ENCODE measurements around the gene PERM1. TPM values are rescaled to one million over a fixed set of nuclear protein-coding genes. Genes with fewer than 3 reads are reported as not detected.

PERM1 gene
- total and polyA plus RNA-seq, 8 donors: 0.27 to 0.45 (median 0.36) TPM; not detected in 4

DNA sequence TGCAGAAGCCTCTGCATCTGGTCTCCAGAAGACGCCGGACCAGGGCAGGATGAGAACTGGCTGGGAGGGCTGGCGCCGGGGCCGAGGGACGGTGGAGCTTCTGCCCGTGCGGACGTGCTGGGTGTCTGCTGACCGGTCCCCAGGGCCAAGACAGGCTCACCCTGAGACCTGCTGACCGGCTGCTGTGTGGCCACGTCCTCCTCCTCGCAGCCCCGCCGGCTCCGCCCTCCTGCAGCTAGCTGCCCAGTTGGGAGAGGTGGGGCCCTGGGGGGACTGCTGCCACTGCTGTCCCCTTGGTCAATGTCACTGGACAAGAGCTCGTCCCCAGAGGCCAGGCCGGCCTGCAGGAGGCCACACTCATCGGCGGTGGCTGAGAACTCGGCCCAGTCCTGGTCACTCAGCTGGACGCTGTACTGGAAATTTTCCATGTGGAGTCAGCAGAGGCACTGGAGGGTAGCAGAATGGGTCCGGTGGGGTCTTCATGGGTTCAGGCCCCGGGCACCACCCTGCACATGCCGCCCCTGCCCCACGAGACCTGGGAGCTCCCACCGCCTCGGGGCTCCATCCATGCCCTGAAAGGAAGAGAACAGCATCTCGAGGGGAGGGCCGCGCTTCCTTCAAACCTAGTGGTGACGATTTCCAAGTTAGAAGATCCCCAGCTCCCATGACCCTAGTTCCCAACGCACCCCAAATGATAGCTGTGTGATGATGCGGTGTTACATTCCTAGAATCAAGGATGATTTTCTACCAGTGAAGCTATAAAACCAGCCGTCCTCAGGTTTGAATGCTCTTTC is 1.1 kb downstream of the PERM1 start:
- Histone ChIP-seq H3K27ac (no peak overlapping the region), H3K4me3 (no peak overlapping the region), H3K36me3 (no peaks in the 10 kb centered on the region), H3K4me1 (peaks cover 5 to 6% of the 10 kb centered on the region in 2 donors), H3K27me3 (peaks cover 0 to 81% of the 10 kb centered on the region in 2 donors), H3K9me3 (no peaks in the 10 kb centered on the region)
- DNase-seq (peak in 1 of 4 donors; percentile 79), ATAC-seq (no peak)
- intact Hi-C loops (cut with DNase I): no loop called here
- TF ChIP-seq, protein P1, sequence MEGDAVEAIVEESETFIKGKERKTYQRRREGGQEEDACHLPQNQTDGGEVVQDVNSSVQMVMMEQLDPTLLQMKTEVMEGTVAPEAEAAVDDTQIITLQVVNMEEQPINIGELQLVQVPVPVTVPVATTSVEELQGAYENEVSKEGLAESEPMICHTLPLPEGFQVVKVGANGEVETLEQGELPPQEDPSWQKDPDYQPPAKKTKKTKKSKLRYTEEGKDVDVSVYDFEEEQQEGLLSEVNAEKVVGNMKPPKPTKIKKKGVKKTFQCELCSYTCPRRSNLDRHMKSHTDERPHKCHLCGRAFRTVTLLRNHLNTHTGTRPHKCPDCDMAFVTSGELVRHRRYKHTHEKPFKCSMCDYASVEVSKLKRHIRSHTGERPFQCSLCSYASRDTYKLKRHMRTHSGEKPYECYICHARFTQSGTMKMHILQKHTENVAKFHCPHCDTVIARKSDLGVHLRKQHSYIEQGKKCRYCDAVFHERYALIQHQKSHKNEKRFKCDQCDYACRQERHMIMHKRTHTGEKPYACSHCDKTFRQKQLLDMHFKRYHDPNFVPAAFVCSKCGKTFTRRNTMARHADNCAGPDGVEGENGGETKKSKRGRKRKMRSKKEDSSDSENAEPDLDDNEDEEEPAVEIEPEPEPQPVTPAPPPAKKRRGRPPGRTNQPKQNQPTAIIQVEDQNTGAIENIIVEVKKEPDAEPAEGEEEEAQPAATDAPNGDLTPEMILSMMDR (IDR thresholded peaks at IDR 0.05): no peak

DNA sequence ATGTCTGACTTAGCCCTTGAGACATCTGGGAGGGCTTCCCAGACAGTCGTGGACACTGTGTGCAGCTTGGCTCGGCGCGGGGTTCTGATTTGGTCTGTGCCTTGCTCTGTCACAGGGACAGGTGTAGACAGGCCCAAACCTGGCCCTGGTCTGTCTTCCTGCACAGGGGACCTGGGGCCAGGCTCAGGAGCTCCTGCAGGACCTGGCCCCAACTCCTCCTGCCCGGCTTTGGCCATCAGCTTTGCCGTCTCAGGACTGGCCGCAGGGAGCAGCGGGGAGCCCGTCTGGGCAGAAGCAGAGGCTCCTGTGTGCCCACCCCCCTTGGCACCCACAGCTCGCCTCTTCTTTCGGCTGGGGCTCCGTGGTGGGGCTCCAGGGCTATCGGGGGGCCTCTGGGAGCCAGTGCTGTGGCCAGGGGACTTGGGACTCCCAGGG is 1.7 kb downstream of the PERM1 start:
- H3K4me3 ChIP-seq: no peak overlapping the region
- DNase-seq (no peak), ATAC-seq (no peak)
- intact Hi-C loops (cut with DNase I): no loop called here
- H3K27me3 ChIP-seq: peaks cover 0 to 81% of the 10 kb centered on the region in 2 donors
- H3K36me3 ChIP-seq: no peaks in the 10 kb centered on the region
- H3K27ac ChIP-seq: no peak overlapping the region
- no peaks in the 10 kb centered on the region for H3K9me3 ChIP-seq
- H3K4me1 ChIP-seq: peaks cover 5 to 8% of the 10 kb centered on the region in 2 donors
- TF ChIP-seq, protein P1 (IDR thresholded peaks at IDR 0.05): no peak

DNA sequence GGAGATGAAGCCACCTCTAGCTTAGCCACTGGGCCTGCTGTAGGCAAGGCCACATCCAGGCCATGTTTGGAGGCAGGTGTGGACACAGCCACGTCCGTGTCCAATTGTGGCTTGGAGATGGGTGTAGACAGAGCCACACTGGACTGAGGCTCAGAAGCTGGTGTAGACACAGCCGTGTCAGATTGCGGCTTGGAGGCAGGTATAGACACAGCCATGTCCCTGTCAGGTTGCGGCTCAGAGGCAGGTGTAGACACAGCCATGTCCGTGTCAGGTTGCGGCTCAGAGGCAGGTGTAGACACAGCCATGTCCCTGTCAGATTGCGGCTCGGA is 2.2 kb downstream of the PERM1 start:
- TF ChIP-seq, protein P1 (IDR thresholded peaks at IDR 0.05): no peak
- Histone ChIP-seq H3K27me3 (peaks cover 0 to 81% of the 10 kb centered on the region in 2 donors), H3K27ac (no peak overlapping the region), H3K9me3 (no peaks in the 10 kb centered on the region), H3K36me3 (no peaks in the 10 kb centered on the region), H3K4me3 (no peak overlapping the region), H3K4me1 (peaks cover 5 to 8% of the 10 kb centered on the region in 2 donors)
- DNase-seq: no peak
- intact Hi-C loops (cut with DNase I): no loop called here
- no peak for ATAC-seq

DNA sequence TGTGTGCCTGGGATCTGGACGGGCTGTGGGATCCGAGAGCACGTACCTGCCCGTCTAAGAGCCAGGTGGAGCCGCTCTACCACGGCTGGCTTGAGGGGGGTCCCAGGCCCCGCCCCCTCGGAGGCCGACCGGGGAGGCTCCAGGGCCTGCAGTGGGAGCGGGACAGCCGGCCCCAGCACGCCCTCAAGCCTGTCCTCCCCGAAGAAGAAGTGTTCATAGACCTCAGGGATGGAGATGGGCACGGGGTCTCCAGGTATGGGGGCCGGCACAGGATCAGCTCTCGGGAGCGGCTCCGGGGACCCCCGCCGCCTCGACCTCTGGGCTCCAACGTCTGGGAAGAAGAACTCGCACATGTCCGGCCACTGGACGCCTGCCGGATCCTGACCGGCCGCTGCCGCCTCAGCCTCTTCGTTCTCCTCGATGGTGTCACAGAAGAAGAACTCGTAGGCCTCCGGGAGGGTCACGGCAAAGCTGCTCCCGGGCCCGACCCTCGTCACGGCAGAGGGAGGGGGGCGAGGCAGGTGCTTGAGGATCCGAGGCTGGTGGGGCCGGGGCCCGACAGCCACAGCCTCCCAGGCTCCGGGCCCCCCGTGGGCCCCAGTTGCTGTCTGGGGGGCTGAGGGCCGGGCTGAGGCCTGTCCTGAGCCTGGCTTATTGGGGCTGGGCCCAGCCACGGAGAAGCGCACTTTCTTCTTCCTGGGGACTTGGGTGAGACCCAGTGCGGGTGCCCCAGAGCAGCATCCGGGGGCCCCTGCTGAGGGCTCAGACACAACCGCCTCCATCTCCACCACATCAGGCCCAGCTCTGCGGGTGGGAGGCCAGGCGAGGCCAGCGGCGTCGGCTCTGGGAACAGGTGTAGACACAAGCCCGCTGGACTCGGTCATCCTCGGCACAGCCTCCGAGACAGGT is 2.8 kb downstream of the PERM1 start:
- ATAC-seq (no peak), DNase-seq (peak in 1 of 4 donors; percentile 79)
- Histone ChIP-seq H3K4me3 (no peak overlapping the region), H3K9me3 (no peaks in the 10 kb centered on the region), H3K4me1 (peaks cover 5 to 8% of the 10 kb centered on the region in 2 donors), H3K27me3 (peaks cover 0 to 81% of the 10 kb centered on the region in 2 donors), H3K36me3 (no peaks in the 10 kb centered on the region), H3K27ac (no peak overlapping the region)
- TF ChIP-seq, protein P1 (IDR thresholded peaks at IDR 0.05): no peak
- intact Hi-C loops (cut with DNase I): no loop called here

Measured in left lung (tissue), 10 donors.